ENCODE results near the gene TBC1D13.

TBC1D13 gene, protein sequence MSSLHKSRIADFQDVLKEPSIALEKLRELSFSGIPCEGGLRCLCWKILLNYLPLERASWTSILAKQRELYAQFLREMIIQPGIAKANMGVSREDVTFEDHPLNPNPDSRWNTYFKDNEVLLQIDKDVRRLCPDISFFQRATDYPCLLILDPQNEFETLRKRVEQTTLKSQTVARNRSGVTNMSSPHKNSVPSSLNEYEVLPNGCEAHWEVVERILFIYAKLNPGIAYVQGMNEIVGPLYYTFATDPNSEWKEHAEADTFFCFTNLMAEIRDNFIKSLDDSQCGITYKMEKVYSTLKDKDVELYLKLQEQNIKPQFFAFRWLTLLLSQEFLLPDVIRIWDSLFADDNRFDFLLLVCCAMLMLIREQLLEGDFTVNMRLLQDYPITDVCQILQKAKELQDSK

DNA sequence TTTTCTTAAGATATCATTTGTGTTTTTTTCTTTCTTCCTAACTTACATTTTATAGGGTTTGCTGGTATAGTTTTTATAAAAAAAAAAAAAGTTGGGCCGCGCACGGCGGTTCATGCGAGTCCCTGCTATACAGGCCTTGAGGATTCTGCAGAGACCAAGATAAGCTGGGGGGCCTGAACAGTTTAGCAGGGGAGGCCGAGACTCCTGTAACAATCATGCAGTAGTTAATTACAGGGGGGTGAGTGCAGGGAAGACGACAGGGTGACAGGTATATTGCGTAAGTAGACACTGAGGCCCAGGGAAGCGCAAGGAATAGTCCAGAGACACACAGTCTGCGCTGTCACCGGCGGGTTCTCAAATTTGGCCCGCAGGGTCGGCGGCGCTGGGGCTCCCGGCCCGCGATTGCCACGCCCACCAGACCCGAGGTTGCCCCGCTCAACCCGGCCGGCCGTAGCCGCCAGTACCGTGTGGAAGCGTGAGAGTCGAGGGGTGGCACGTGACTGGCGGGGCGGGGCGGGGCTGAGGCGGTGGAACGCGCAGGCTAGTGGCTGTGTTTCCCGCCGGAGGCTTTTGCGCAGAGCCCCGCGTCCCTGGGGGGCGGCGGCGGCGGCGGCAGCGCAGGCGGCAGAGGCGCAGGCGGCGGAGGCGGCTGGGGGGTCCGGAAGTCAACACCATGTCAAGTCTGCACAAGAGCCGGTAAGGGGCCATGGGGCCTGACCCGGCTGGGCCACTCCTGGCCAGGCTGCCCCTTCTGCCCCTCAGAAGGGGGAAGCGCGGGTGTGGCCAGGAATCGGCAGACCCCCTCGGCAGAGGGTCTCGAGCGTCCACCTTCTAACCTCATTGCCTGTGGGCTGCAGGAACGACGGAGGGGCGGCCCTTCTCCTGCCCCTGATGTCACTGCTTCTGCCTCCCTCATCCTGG, at the start of gene TBC1D13:
TBC1D13 (plus strand) TSS at position 573 of the 921 bp plus-strand sequence; CDS start at position 674, 101 bp downstream.
- Histone ChIP-seq H3K4me1 (ENCODE audit: control insufficient read depth, low read length) (peaks cover 40% of the 10 kb centered on the region), H3K4me3 (ENCODE audit: low read length) (peak within 1 kb of the TSS; percentile 85), H3K79me2 (ENCODE audit: control insufficient read depth, low read length) (peaks cover 22% of the 10 kb centered on the region), H3K4me2 (ENCODE audit: low read length) (peak within 1 kb of the TSS; percentile 86), H3K27ac (ENCODE audit: low read depth, low read length) (peak within 1 kb of the TSS; percentile 67), H3K9me2 (replicated peaks; ENCODE audit: control insufficient read depth, low read length) (no peaks in the 10 kb centered on the region), H3K9me3 (ENCODE audit: control insufficient read depth, insufficient read depth, low read length) (no peaks in the 10 kb centered on the region), H3F3A (ENCODE audit: control insufficient read depth, insufficient read depth) (peaks cover 17% of the 10 kb centered on the region), H4K20me1 (ENCODE audit: control insufficient read depth, insufficient read depth, low read depth, low read length) (no peaks in the 10 kb centered on the region), H3K27me3 (ENCODE audit: control insufficient read depth, low read length) (no peaks in the 10 kb centered on the region), H3K36me3 (ENCODE audit: control insufficient read depth, low read length) (peaks cover 26% of the 10 kb centered on the region)
- TF ChIP-seq EZH2phosphoT487 (IDR thresholded peaks at IDR 0.05; ENCODE audit: borderline replicate concordance, low read length), result no peak
- TF ChIP-seq, protein P1, sequence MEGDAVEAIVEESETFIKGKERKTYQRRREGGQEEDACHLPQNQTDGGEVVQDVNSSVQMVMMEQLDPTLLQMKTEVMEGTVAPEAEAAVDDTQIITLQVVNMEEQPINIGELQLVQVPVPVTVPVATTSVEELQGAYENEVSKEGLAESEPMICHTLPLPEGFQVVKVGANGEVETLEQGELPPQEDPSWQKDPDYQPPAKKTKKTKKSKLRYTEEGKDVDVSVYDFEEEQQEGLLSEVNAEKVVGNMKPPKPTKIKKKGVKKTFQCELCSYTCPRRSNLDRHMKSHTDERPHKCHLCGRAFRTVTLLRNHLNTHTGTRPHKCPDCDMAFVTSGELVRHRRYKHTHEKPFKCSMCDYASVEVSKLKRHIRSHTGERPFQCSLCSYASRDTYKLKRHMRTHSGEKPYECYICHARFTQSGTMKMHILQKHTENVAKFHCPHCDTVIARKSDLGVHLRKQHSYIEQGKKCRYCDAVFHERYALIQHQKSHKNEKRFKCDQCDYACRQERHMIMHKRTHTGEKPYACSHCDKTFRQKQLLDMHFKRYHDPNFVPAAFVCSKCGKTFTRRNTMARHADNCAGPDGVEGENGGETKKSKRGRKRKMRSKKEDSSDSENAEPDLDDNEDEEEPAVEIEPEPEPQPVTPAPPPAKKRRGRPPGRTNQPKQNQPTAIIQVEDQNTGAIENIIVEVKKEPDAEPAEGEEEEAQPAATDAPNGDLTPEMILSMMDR (IDR thresholded peaks at IDR 0.05; ENCODE audit: low read depth, low read length, poor library complexity, severe bottlenecking), result no peak

DNA sequence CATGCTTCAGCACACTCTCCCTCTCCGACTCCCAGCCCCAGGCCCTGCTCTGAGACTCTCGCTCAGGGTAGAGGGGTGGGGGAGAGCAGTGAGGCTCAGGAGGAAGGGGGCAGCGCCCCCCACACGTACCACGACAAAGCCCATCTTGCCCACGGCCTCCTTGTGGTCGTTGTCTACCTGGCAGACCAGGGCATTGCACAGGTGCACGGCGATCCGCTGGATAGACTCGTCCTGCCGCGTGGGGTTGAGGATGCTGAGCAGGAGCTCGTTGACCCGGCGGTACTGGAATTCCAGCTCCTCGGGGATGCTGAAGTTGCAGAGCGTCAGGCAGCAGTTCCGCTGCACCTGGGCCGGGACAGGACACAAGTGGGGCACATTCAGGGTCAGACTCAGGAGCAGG, 44.7 kb upstream of the TBC1D13 start:
- Histone ChIP-seq H3K9me3 (ENCODE audit: control insufficient read depth, insufficient read depth, low read length) (no peaks in the 10 kb centered on the region), H3F3A (ENCODE audit: control insufficient read depth, insufficient read depth) (no peaks in the 10 kb centered on the region), H3K9me2 (replicated peaks; ENCODE audit: control insufficient read depth, low read length) (no peaks in the 10 kb centered on the region), H3K4me3 (ENCODE audit: low read length) (no peak overlapping the region), H4K20me1 (ENCODE audit: control insufficient read depth, insufficient read depth, low read depth, low read length) (no peaks in the 10 kb centered on the region), H3K36me3 (ENCODE audit: control insufficient read depth, low read length) (no peaks in the 10 kb centered on the region), H3K79me2 (ENCODE audit: control insufficient read depth, low read length) (no peaks in the 10 kb centered on the region), H3K4me1 (ENCODE audit: control insufficient read depth, low read length) (no peaks in the 10 kb centered on the region), H3K27ac (ENCODE audit: low read depth, low read length) (no peak overlapping the region), H3K4me2 (ENCODE audit: low read length) (no peak overlapping the region), H3K27me3 (ENCODE audit: control insufficient read depth, low read length) (no peaks in the 10 kb centered on the region)
- TF ChIP-seq, protein P1 (IDR thresholded peaks at IDR 0.05; ENCODE audit: low read depth, low read length, poor library complexity, severe bottlenecking), result no peak
- TF ChIP-seq EZH2phosphoT487 (IDR thresholded peaks at IDR 0.05; ENCODE audit: borderline replicate concordance, low read length), result no peak

DNA sequence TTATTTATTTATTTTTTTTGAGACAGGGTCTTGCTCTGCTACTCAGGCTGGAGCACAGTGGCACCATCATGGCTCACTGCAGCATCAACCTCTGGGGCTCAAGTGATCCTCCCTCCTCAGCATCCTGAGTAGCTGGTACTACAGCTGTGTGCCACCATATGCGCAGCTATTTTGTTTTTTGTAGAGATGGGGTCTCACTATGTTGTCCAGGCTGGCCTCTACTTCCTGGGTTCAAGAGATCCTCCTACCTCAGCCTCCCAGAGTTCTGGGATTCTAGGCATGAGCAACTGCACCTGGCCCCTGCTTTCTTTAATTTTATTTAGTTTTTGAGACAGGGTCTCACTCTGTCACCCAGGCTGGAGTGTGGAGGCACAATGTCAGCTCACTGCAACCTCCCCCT, 43.6 kb upstream of the TBC1D13 start:
- TF ChIP-seq, protein P1 (IDR thresholded peaks at IDR 0.05; ENCODE audit: low read depth, low read length, poor library complexity, severe bottlenecking), result no peak
- no peak for TF ChIP-seq EZH2phosphoT487 (IDR thresholded peaks at IDR 0.05; ENCODE audit: borderline replicate concordance, low read length)
- H3K36me3 ChIP-seq (ENCODE audit: control insufficient read depth, low read length), result no peaks in the 10 kb centered on the region
- H3F3A ChIP-seq (ENCODE audit: control insufficient read depth, insufficient read depth), result no peaks in the 10 kb centered on the region
- no peak overlapping the region for H3K4me2 ChIP-seq (ENCODE audit: low read length)
- H3K4me3 ChIP-seq (ENCODE audit: low read length), result no peak overlapping the region
- H3K9me2 ChIP-seq (replicated peaks; ENCODE audit: control insufficient read depth, low read length), result no peaks in the 10 kb centered on the region
- H3K4me1 ChIP-seq (ENCODE audit: control insufficient read depth, low read length), result no peaks in the 10 kb centered on the region
- H3K79me2 ChIP-seq (ENCODE audit: control insufficient read depth, low read length), result no peaks in the 10 kb centered on the region
- no peaks in the 10 kb centered on the region for H3K27me3 ChIP-seq (ENCODE audit: control insufficient read depth, low read length)
- no peaks in the 10 kb centered on the region for H4K20me1 ChIP-seq (ENCODE audit: control insufficient read depth, insufficient read depth, low read depth, low read length)
- no peak overlapping the region for H3K27ac ChIP-seq (ENCODE audit: low read depth, low read length)
- no peaks in the 10 kb centered on the region for H3K9me3 ChIP-seq (ENCODE audit: control insufficient read depth, insufficient read depth, low read length)
